Ovary (tissue), 9 donors: ENCODE measurements around the gene GEMIN5. TPM values are rescaled to one million over a fixed set of nuclear protein-coding genes. Genes with fewer than 3 reads are reported as not detected.

Source experiments
- DNase-seq, 5 donors: peaks; one replicate each; pipeline ENCODE4 v3.0.0-alpha.2; 2019 to 2020
- H3K27ac ChIP-seq, 2 donors: fragments of 200-600 bp; one replicate each; pipeline versions ENCODE4 v1.5.1 to v1.8.0; 2019 to 2022
- H3K27me3 ChIP-seq: fragments of 200-600 bp; one replicate; pipeline ENCODE4 v1.8.0; 2022
- H3K36me3 ChIP-seq: fragments of 200-600 bp; sonication (generic); one replicate; pipeline ENCODE4 v1.5.1; 2019
- H3K4me1 ChIP-seq: one replicate; pipeline ENCODE4 v1.8.1; 2013; ENCODE audit warnings: mild to moderate bottlenecking, moderate library complexity; ENCODE audit not compliant: insufficient read depth
- H3K4me3 ChIP-seq: fragments of 200-600 bp; sonication (generic); one replicate; pipeline ENCODE4 v1.5.1; 2017
- H3K9me3 ChIP-seq, 2 donors: fragments of 200-600 bp in 1 of 2; sonication (generic) in 1 of 2; one replicate each; pipeline versions ENCODE4 v1.5.1 to v1.8.1; 2013 to 2019; ENCODE audit warnings: mild to moderate bottlenecking in 1 of 2, moderate library complexity in 1 of 2
- EP300 ChIP-seq: sonication (generic); formaldehyde crosslinking; IDR thresholded peaks from one replicate; pipeline ENCODE4 v1.6.1; 2017; ENCODE audit warnings: antibody characterized with exemption
- POLR2A ChIP-seq: fragments of 450-650 bp; IDR thresholded peaks from one replicate; pipeline ENCODE4 v1.6.1; 2017; ENCODE audit warnings: antibody characterized with exemption, mild to moderate bottlenecking, moderate library complexity
- WGBS, 3 donors: extraction: QIAGEN DNeasy Blood & Tissue Kit in 1 of 3; methylation state at CpG; one replicate each; pipeline versions ENCODE4 v1.1.5 to v1.1.7; 2013 to 2017; 5-methylcytosine and 5-hydroxymethylcytosine counted together
- intact Hi-C, 4 donors: fragments of 100-400 bp; cut with DNase I; formaldehyde crosslinking; loops; one replicate each; pipeline versions ENCODE4 v1.11.0 to v1.15.1; 2022 to 2023
- polyA plus RNA-seq, 2 donors: library from polyadenylated mRNA; stranded (reverse); fragments of 200-250 nt in 1 of 2; fragments of 350-450 nt in 1 of 2; fragmentation: Illumina TruSeq in 1 of 2; extraction: RNeasy Lipid Tissue Mini Kit (QIAGEN cat#74804) in 1 of 2; gene quantifications; one replicate each; pipeline ENCODE4 v1.2.3, GENCODE V29; 2013 to 2014
- total RNA-seq, 7 donors: library from RNA; depleted of rRNA in 2 of 7; stranded (reverse); fragments of >200 nt in 2 of 7; fragmentation: NEBNext Ultra II Directional in 3 of 7; extraction: Animal tissue kit (Norgen Biotek cat#: 25700) in 3 of 7; gene quantifications; one replicate each; pipeline versions ENCODE4 v1.1.0 to v1.2.4, GENCODE V29; 2016 to 2023
- TF ChIP-seq, protein P1 (sequence below), 3 donors: fragments of 450-650 bp in 2 of 3; fragments of 200-600 bp in 1 of 3; IDR thresholded peaks; one replicate each; pipeline versions ENCODE4 v1.5.1 to v1.8.0; 2016 to 2022; ENCODE audit warnings: antibody characterized with exemption in 3 of 3, mild to moderate bottlenecking in 1 of 3
- donor health status: DM: no; HTN: no; CAD: no; lungs with moderate emphysema.
- donor health status: DM: no; HTN: no; CAD: no.
- donor health status: Bipolar disorder and iron deficiency.
- donor health status: DM: yes; HTN: yes; CAD: no.
- donor health status: DM: no; HTN: no; CAD: no.
- donor health status: DM: yes; HTN: yes; CAD: no.

The GEMIN5 gene
- total and polyA plus RNA-seq, 9 donors = 6.1 to 20.6 (median 15.3) TPM

DNA sequence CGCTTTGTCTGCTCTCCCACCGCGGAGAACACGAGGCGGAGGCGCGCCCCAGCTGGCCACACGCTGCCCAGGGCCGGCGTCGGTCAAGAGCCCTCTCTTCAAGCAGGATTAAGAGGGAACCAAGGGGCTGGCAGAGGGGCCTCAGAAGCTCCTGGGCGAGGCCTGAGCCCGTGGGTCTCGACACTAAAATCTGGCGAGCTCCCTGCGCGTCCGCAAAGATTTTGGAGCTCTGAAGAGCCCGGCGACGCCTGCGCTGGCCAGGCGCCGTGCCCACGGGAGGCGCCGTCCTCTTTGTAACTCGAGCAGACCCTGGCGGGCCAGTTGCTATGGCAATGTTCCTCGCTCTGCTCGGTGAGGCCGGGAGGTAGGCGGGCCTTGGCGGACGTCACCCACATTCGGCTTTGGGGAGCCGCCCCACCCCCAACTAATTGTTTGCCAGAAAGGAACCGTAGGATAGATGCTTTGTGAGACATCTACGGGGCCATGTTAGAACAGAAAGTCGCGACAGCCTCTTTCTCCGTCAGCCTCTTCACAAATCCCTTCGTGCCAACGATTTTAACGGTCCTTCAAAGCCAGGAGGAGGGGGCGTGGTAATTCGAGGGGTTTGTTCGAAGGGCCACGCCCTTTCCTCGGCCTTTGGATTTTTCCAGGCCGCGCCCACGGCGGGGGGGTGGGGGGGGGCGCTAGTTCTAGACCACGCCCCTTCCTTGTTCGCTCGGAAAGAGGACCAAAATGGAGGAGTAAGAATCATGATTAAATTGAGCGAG is 80.3 kb downstream of the GEMIN5 start:
- DNase-seq = peak; percentile 97 to 99 (median 98)
- no peak for TF ChIP-seq EP300
- TF ChIP-seq, protein P1, sequence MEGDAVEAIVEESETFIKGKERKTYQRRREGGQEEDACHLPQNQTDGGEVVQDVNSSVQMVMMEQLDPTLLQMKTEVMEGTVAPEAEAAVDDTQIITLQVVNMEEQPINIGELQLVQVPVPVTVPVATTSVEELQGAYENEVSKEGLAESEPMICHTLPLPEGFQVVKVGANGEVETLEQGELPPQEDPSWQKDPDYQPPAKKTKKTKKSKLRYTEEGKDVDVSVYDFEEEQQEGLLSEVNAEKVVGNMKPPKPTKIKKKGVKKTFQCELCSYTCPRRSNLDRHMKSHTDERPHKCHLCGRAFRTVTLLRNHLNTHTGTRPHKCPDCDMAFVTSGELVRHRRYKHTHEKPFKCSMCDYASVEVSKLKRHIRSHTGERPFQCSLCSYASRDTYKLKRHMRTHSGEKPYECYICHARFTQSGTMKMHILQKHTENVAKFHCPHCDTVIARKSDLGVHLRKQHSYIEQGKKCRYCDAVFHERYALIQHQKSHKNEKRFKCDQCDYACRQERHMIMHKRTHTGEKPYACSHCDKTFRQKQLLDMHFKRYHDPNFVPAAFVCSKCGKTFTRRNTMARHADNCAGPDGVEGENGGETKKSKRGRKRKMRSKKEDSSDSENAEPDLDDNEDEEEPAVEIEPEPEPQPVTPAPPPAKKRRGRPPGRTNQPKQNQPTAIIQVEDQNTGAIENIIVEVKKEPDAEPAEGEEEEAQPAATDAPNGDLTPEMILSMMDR (IDR thresholded peaks at IDR 0.05) = peak; percentile 1 to 25 (median 18)
- TF ChIP-seq POLR2A = peak; percentile 70
- Histone ChIP-seq H3K4me1 (peaks cover 11% of the 10 kb centered on the region), H3K4me3 (peak overlapping the region; percentile 63), H3K27me3 (no peaks in the 10 kb centered on the region), H3K27ac (peak overlapping the region; percentile 94 to 99), H3K36me3 (no peaks in the 10 kb centered on the region), H3K9me3 (no peaks in the 10 kb centered on the region)
- 0% methylated on average over 58 to 59 of the region's 59 CpGs for WGBS, 3 donors
- intact Hi-C loops = loop anchor here (5.0 to 10.0 kb wide), 2 partner anchors 100 to 103 kb away; partner anchors contain the start of gene LARP1 (in 4 of the 4)

DNA sequence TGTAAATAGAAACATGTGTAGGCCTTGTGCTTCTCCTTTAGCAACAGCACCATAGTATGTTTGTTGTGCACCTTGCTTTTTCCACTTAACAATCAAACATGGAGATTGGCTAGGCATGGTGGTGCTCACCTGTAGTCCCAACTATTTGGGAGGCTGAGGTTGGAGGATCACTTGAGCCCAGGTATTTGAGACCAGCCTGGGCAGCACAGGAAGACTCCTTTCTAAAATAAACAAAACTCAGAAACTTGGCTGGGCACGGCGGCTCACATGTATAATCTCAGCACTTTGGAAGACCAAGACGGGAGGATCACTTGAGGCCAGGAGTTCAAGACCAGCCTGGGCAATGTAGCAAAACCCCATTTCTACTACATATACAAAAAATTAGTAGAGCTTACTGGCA is 86.7 kb downstream of the GEMIN5 start:
- 64 to 72% (median 65%) methylated on average over 3 of the region's 3 CpGs for WGBS, 3 donors
- H3K27me3 ChIP-seq = no peaks in the 10 kb centered on the region
- no peak for DNase-seq
- H3K36me3 ChIP-seq = no peaks in the 10 kb centered on the region
- H3K4me1 ChIP-seq = peaks cover 8% of the 10 kb centered on the region
- TF ChIP-seq EP300 (no peak), POLR2A (no peak)
- TF ChIP-seq, protein P1 (IDR thresholded peaks at IDR 0.05) = no peak
- intact Hi-C loops = loop anchor here in 2 of 4 donors (10.0 kb wide), 1 partner anchor 97 kb away; the partner anchor contains the start of gene LARP1 (in 2 of the 2)
- H3K27ac ChIP-seq = peak overlapping the region in 1 of 2 donors; percentile 44
- H3K4me3 ChIP-seq = no peak overlapping the region
- no peaks in the 10 kb centered on the region for H3K9me3 ChIP-seq

DNA sequence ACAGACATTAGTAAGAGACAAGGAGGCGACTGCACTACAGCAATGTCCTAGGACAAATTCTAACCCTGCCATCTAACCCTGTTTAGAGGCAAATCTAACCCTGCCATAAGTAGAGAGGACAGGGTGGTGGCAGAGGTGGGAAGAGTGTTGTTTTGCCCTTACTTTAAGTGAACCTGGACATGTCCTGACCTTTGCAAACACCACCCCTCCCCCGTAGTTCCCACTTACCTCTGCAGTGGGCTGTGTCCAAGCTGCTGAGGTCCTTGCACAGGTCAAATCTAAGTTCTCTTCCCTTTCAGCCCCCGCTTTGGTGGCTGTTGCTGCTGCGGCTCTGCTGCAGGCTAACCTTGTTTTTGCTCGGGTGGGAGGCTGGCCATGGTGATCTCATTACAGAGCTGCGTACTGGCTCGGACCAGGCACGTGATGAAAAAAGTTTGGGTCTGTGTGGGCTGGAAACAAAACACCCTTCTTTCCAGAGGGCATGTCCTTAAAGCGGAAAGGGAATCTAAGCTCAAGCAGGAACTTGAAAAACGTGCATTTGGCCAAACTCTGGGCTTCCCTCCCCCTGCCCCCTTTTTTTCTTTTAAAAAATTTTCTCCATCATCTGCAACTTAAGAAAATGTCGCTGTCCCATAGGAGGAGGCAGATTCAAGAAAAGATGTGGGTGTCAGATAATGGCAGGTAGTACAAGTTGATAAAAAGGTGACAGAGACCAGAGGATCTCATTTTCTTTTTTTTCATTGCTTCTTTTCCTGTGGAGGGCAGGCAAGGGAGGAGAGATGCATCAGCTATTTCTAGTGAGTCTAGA is 87.6 kb downstream of the GEMIN5 start, which contains the start of gene FAXDC2:
FAXDC2 (minus strand) TSS at position 349 of the 808 bp plus-strand sequence. CDS start 12,425 bp downstream, outside the sequence.
- Histone ChIP-seq H3K9me3 (no peaks in the 10 kb centered on the region), H3K27ac (peak within 1 kb of the TSS; percentile 44 to 68), H3K4me1 (peaks cover 8% of the 10 kb centered on the region), H3K27me3 (no peaks in the 10 kb centered on the region), H3K36me3 (no peaks in the 10 kb centered on the region), H3K4me3 (peak within 1 kb of the TSS; percentile 54)
- WGBS, 3 donors = 0 to 2% (median 2%) methylated on average over 11 of the region's 11 CpGs
- peak; percentile 80 to 85 (median 82) for DNase-seq
- intact Hi-C loops = loop anchor here in 2 of 4 donors (10.0 kb wide), 1 partner anchor 96 kb away; the partner anchor contains the start of gene LARP1 (in 2 of the 2)
- TF ChIP-seq EP300 (no peak), POLR2A (peak; percentile 38)

DNA sequence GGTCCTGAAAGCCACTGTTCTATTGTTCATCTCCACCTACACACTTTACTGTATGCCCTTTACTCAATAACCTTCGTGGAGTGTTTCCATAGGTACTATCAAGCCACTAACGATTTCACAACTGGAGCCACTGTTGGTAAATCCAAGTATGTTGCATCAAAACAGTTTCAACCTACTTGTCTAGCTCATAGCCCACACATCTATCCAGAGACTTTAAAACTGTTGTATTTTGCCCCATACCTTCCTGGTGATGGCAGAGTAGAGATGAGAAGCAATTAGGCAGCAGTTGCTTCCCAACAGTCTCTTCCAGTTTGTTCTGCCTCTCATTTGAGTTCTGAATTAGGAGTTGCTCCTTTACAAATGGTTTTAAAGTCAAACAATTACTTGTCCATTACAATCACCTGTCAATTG is 88.2 kb downstream of the GEMIN5 start:
- peak overlapping the region; percentile 22 to 68 for H3K27ac ChIP-seq
- peak overlapping the region; percentile 54 for H3K4me3 ChIP-seq
- H3K9me3 ChIP-seq = no peaks in the 10 kb centered on the region
- TF ChIP-seq, protein P1 (IDR thresholded peaks at IDR 0.05) = no peak
- TF ChIP-seq POLR2A = no peak
- no peak for TF ChIP-seq EP300
- DNase-seq = no peak
- intact Hi-C loops = loop anchor here in 2 of 4 donors (10.0 kb wide), 1 partner anchor 95 kb away; the partner anchor contains the start of gene LARP1 (in 2 of the 2)
- WGBS, 3 donors = 3 to 11% (median 5%) methylated on average over 2 of the region's 2 CpGs
- H3K36me3 ChIP-seq = no peaks in the 10 kb centered on the region
- peaks cover 8% of the 10 kb centered on the region for H3K4me1 ChIP-seq
- H3K27me3 ChIP-seq = no peaks in the 10 kb centered on the region
